Stimulated activated CD8-positive, alpha-beta memory T cell treated with anti-CD3 and anti-CD28 coated beads, Interleukin-4, amount 100 ng/mL, for 4 hours (primary cell): Measurements from ENCODE around the gene MVB12A.
A peak's percentile ranks its signal among the peaks of the same experiment; 100 is the strongest.

Experiments used
- DNase-seq, 2 donors: peaks; one replicate each; pipeline ENCODE4 v3.0.0-alpha.2; 2020; ENCODE audit warnings: low read depth in 2 of 2, low spot score in 1 of 2

Gene MVB12A

GRCh38 chr19:17404621-17405249 is 15.1 kb upstream of the MVB12A start:
- no peak for DNase-seq

DNA sequence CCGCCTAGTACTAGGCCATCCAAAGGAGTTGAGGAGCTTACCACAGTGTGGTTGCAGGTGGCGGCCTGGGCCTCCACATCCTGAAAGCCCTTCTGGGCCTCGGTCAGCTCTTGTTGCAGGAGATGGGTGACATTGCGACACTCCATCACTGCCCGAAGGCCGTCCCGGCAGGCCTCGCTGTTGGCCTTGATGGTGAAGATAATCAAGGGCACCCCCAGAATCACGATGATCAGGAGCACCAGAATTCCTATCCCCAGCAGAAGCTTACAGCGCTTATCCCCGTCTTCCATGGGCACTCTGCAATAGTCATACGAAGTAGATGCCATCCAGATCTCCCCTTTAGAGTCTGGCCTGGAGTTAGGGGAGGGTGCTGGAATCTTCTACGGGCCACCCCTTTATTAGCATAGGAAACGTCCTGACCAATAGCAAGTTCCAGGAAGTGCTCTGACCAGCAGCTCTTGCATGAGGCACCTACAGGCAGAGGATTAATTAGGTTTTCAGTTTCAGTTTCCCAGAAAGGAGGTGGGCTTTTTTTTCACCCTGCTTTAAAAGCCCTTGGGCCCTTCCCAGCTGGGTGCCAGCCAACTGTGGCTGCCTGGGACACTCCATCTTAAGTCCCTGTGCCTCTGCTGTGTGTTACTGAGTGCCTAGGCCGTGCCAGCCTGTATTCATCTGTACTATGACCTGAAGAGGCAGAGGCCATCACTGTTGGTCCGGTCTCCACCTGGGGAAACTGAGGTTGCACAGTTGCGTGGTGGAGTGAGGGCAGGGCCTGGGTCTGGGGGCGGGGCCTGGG is 14.4 kb upstream of the MVB12A start, which contains the start of gene BST2:
Gene BST2, minus strand, starts transcription at position 381 of the 796 bp plus-strand sequence. Its CDS starts 55 bp downstream, at position 326.
- DNase-seq = peak in 1 of 2 donors; percentile 27

DNA sequence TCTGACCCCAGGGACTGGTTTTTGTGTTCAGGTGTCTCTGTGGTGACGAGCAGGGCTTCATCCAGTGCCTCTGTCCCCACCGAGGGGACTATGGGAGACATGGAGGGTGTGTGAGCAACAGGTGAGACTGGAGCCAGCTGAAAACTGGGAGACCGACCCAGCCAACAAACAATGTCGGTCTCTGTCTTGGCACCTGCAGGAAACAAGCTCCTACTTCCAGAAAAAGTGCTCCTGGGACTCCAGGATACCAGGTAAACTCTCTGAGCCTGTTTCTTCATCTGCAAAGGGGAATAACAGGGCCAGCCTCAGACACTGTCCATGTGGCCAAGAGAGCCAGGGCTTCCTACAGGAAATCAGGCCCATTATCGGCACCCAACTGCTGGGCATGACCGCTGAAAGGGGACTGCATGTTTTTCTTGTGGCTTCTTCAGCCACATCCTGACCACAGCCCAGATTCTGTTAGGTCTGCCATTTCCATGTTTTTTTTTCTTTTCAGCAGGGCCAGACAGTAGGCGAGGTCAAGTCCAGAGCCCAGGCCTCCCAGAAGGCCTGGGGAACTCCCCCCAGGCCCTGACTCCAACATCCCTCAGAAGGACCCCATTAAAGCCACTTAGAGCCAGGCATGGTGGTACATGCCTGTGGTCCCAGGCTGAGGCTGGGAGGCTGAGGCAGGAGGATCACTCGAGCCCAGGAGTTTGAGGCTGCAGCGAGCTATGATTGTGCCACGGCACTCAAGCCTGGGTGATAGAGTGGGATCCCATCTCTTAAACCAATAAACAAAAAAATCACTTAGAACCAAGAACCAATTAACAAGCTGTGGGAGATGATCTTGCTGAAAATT is 13.6 kb upstream of the MVB12A start:
- no peak for DNase-seq

DNA sequence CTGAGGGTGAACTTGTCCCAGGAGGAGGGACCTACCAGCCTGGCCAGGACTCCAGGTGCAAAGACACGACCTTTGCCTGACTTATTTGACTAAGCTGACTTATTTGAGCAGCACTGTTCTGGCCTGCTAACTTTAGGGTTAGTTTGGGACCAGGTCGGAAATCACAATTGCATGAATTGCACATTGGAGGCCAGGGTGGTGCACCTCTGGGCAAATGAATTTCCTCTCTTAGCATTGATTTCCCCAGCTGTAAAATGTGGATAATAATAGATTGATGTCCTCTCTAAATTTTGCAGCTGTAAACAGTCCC is 13.0 kb upstream of the MVB12A start:
- no peak for DNase-seq

DNA sequence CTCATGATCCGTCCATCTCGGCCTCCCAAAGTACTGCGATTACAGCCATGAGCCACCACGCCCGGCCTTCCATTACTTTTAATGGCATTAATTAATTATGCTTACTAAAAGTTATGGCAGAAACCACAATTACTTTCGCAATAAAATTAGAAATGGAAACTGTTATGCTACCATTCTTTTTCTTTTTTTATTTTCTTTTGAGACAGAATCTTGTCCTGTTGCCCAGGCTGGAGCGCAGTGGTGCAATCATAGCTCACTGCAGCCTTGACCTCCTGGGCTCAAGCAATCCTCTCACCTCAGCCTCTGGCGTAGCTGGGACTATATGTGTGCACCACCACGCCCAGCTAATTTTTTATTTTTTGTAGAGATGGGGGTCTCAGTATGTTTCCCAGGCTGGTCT is 9.9 kb upstream of the MVB12A start:
- DNase-seq = no peak

DNA sequence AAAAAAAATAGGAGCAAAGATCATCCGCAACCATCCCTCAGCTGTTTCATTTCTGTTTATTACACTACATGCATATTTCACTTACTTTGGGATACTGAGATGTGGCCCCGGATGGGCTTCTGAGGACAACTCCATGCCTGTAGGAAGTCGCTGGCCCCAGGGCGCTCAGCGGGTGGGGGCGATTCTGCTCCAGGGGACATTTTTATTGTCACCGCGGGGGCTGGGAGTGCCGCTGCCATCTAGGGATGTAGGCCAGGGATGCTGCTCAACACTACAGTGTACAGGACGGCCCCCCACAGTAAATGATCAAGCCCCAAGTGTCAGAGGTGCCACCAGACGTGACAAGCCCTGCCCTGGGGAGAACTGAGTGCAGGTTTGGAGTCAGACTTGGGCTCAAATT is 8.0 kb upstream of the MVB12A start:
- no peak for DNase-seq

DNA sequence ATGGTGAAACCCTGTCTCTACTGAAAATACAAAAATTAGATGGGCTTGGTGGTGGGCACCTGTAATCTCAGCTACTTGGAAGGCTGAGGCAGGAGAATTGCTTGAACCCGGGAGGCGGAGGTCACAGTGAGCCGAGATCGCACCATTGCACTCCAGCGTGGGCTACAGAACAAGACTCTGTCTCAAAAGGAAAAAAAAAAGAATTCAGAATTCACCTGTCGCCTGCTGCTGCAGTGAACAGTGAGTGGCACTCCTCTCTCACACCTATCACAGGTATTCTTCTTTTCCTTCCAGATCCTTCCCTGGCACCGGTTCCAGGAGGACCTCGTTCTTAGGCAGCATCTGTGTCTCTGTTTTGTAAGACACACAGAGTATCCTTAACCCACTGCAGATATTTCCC is 5.8 kb upstream of the MVB12A start:
- no peak for DNase-seq

GRCh38 chr19:17415121-17415520 is 4.7 kb upstream of the MVB12A start:
- no peak for DNase-seq

DNA sequence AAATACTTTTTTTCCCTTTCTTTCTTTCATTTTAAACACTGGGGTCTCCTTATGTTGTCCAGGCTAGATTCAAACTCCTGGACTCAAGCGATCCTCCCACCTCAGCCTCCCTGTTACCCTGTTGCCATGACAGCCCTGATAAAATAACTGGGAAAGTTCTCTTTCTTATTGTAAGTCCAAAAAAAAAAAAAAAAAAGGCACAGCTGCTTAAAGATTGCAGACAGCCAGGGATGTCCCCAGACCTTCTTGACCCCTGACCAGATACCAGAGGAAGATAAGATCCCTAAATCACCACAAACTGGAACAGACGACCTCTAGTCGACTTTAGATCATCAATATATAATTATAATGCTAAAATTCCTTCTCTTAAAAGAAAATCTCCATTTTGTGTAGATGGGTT is 1.1 kb upstream of the MVB12A start:
- DNase-seq = no peak

DNA sequence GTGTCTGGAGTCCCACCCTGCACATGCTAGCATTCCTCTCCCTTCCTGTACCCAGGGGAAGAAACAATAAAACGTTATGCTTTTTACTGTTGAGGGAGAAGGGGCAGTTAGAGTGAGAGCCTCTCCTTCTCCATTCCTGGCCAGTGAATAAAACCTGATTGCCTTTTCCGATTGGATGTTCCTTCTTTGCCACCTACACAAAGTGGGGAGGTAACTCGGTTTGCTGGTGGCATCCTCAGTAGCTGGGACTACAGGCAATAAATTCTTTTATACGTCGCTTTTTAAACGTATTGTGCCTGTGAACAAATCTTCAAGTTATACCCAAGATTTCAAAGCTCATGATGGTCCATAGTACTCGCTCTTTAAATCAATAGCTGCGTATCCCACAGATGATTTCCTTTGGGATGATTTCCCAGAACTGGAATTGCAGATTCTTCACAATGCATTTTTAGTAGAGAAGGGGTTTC is 660 bp upstream of the MVB12A start:
- DNase-seq = no peak

DNA sequence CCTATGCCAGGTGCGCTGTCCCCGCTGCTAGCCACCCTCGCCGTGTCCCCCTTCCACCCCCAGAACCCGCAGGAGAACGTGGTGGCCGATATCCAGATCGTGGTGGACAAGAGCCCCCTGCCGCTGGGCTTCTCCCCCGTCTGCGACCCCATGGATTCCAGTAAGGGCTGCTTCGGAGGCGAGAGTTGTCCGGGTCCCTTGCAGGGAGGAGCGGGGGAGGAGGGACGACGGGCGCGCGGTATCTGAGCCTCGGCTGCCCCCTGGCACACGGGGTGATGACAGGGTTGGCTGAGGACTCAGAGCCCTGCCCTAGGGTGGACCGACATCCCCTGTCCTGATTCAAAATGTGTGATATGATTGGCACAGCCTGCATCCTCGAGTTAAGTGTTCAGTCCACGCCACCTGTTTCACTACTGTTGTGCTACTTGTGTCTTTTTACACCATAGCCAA is 653 bp downstream of the MVB12A start:
- no peak for DNase-seq

DNA sequence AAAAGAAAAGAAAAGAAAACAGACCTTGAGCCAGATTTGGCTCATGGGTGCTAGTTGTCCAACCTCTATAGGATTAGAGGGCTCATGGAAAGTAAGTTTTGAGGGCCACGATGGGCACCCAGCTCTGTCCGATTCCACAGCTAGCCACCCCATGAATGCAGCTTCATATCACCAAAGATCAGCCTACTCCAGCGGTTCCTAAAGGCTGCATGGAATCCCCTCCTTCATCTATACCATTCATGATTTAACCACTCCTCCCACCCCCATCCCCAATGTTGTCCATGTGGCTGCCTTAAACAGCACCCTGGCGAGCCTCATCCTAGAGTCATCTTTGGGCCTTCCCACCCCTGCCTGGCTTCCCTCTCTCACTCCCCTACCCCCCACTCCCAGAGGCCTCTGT is 2.1 kb downstream of the MVB12A start:
- DNase-seq = no peak

GRCh38 chr19:17423429-17424208 is 3.8 kb downstream of the MVB12A start:
- no peak for DNase-seq

GRCh38 chr19:17424743-17425365 is 5.0 kb downstream of the MVB12A start:
- no peak for DNase-seq

DNA sequence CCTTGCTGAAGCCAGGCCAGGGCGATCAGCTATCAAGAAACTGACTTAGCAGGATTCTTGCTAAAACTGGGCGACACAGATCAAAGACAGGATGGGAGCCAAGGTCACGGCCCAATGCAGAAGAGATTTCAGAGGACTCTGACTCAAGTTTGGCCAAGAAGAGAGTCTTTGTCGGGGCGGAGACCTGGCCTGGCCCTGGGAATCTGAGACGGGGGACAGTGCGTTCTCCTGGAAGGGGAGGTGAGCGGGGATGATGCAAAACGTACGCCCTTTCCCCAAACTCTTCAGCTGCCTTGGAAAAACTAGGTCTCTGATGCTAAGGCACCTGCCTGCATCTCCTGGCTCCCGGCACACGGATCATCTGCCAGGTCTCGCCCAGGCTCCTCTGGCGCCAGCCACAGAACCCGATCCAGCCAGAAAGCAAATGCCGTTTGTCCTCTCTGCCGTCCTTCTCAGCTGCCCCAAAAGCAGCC is 9.8 kb downstream of the MVB12A start:
- no peak for DNase-seq

GRCh38 chr19:17431417-17431816 is 11.6 kb downstream of the MVB12A start:
- DNase-seq = no peak

GRCh38 chr19:17435218-17435617 is 15.4 kb downstream of the MVB12A start:
- DNase-seq = no peak

DNA sequence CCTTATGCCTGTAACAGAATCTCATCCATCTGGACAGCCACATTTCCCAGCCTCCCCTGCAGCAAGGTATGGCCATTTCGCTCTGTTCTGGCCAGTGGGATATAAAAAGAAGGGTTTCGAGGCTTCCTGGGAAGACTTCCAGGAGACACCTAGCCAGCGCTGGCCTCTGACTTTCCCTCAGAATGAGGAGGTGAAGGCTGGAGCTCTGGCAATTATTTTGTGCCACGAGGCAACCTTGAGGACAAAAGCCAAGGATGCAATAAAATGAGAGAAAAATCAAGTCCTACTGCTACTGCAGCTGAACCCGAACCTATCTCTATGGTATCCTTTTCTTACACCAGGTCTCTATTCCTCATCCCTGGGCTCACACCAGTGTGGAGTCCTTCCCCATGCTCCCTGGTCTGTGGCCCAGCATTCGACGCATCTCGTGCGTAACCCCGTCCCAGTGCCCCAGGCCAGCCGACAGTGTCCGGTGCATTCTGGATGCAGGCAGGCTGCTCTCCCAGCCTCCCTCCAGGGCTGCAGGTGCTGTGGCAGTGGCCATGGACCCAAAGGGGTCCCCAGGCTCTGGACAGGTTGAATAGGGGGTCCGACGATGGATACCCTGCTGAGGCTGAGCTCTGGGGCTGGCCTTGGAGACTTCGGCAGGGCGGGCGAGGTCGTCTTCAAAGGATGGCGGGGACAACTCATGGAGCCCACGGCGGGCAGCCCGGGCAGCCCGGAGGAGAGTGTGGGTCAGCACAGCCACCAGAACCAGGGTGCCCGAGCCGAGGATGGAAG is 16.4 kb downstream of the MVB12A start:
- no peak for DNase-seq

DNA sequence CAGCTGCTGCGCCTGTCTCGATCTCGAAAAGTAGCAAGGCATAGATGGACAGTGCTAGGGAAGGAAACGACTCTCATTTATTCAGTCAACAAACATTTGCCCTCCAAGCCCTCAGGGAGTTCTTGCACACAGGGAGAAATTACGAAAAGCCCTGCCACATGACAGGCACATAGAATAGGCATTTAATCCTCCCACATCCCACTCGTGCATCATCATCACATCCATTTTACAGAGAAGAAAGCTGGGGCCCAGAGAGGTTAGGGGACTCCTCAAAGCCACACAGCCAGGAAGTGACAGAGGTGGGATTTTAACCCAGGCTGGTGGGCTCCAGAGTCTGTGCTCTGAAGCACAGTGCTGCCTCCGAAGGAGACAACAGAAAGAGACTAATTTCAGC is 17.0 kb downstream of the MVB12A start:
- DNase-seq = no peak
